ENCODE measurements around the gene CCSER1.

DNA sequence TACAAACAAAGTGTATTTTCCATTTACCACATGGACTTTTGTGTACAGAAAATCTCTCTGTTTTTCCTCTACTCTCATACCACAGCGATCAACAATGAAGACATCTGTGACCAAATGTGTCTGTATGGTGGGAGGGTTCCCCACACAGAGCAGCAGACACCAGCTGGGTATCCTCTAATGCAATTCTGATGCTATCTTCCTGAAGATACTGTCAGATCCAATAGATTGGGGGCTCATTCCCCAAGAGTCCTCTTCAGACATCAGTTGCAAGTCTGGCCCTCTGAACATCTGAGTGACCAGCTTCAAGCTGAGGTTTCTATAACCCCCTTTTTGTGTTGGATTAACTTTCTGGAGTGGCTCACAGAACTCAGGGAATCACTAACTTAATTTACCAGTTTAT lies 659.4 kb downstream of the CCSER1 start:
- TF ChIP-seq, protein P1, sequence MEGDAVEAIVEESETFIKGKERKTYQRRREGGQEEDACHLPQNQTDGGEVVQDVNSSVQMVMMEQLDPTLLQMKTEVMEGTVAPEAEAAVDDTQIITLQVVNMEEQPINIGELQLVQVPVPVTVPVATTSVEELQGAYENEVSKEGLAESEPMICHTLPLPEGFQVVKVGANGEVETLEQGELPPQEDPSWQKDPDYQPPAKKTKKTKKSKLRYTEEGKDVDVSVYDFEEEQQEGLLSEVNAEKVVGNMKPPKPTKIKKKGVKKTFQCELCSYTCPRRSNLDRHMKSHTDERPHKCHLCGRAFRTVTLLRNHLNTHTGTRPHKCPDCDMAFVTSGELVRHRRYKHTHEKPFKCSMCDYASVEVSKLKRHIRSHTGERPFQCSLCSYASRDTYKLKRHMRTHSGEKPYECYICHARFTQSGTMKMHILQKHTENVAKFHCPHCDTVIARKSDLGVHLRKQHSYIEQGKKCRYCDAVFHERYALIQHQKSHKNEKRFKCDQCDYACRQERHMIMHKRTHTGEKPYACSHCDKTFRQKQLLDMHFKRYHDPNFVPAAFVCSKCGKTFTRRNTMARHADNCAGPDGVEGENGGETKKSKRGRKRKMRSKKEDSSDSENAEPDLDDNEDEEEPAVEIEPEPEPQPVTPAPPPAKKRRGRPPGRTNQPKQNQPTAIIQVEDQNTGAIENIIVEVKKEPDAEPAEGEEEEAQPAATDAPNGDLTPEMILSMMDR (IDR thresholded peaks at IDR 0.05), result no peak
- no peak for TF ChIP-seq EP300 (IDR thresholded peaks at IDR 0.05)

All from upper lobe of left lung (tissue), 4 donors.